Adipocyte (in vitro differentiated cells): ENCODE measurements around the gene TBC1D9.
A peak's percentile ranks its signal among the peaks of the same experiment; 100 is the strongest.

Experiments
- DNase-seq: peaks from one replicate; pipeline ENCODE4 v3.0.0-alpha.2; 2015; ENCODE audit warnings: low read depth
- H3K27me3 ChIP-seq: replicated peaks from 2 replicates; pipeline ENCODE4 v1.7.0; 2013; ENCODE audit warnings: mild to moderate bottlenecking, low read length, moderate library complexity; ENCODE audit not compliant: control insufficient read depth, insufficient read depth
- H3K36me3 ChIP-seq: 2 replicates; pipeline ENCODE4 v1.7.0; 2013; ENCODE audit warnings: low read length, mild to moderate bottlenecking, moderate library complexity; ENCODE audit not compliant: control insufficient read depth, insufficient read depth, severe bottlenecking
- H3K4me1 ChIP-seq: 2 replicates; pipeline ENCODE4 v1.7.0; 2013; ENCODE audit warnings: mild to moderate bottlenecking, low read length, moderate library complexity; ENCODE audit not compliant: control insufficient read depth, insufficient read depth
- H3K4me3 ChIP-seq: 2 replicates; pipeline ENCODE4 v1.7.0; 2013; ENCODE audit warnings: mild to moderate bottlenecking, low read length, moderate library complexity
- H3K9ac ChIP-seq: 2 replicates; pipeline ENCODE4 v1.7.0; 2013; ENCODE audit warnings: mild to moderate bottlenecking, low read length, moderate library complexity
- H3K9me3 ChIP-seq: 2 replicates; pipeline ENCODE4 v1.7.0; 2013; ENCODE audit warnings: mild to moderate bottlenecking, low read length, moderate library complexity; ENCODE audit not compliant: control insufficient read depth

TBC1D9 gene

DNA sequence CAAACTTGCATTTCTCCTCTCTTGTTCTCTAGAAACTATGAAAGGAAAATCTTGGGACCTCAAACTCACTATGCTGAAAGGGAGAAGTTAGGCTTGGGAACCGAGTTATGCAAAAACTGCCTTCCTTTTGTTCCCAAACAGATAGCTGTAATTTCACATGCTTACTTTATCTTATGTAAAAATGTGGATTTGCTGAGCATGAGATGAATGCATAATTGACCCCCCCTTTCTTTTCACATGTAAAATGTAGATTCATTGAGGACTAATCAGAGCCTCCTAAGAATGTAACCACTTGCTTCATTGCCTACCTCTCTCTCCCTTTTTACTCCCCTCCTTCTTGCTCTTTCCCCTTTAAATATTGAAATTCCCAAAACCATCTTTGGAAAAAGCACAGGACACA lies 18.0 kb downstream of the TBC1D9 start:
- Histone ChIP-seq H3K27me3 (no peaks in the 10 kb centered on the region), H3K9me3 (no peaks in the 10 kb centered on the region), H3K36me3 (no peaks in the 10 kb centered on the region), H3K4me3 (no peak overlapping the region), H3K9ac (no peak overlapping the region), H3K4me1 (peaks cover 12% of the 10 kb centered on the region)
- DNase-seq, result no peak

DNA sequence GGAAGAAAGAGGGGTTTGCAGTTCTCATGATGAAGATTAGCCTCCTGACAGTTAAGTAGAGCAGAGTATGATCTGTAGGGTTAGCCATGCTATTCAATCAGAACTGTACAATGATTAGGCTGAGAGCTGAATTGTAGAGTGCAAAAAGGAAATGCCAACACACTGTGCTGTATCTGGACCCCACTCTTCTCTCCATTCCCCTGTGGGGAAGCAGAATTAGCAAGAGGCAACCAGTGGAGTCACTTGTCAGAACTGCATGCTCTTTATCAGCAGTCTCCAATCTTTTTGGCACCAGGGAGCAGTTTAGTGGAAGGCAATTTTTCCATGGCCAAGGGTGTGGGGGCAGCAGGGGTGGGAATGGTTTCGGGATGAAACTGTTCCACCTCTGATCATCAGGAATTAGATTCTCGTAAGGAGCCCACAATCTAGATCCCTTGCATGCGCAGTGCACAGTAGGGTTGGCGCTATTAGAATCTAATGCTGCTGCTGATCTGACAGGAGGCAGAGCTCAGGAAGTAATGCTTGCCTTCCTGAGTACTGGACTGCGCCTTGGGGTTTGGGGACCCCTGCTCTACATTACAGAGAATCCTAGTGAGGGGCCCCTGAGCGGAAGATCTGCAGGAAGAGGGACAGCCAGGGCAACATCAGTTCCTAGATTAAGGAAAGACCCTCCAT lies 19.4 kb downstream of the TBC1D9 start:
- peaks cover 5% of the 10 kb centered on the region for H3K4me1 ChIP-seq
- H3K4me3 ChIP-seq, result no peak overlapping the region
- no peaks in the 10 kb centered on the region for H3K9me3 ChIP-seq
- no peaks in the 10 kb centered on the region for H3K27me3 ChIP-seq
- DNase-seq, result peak; percentile 18
- no peaks in the 10 kb centered on the region for H3K36me3 ChIP-seq
- H3K9ac ChIP-seq, result no peak overlapping the region

DNA sequence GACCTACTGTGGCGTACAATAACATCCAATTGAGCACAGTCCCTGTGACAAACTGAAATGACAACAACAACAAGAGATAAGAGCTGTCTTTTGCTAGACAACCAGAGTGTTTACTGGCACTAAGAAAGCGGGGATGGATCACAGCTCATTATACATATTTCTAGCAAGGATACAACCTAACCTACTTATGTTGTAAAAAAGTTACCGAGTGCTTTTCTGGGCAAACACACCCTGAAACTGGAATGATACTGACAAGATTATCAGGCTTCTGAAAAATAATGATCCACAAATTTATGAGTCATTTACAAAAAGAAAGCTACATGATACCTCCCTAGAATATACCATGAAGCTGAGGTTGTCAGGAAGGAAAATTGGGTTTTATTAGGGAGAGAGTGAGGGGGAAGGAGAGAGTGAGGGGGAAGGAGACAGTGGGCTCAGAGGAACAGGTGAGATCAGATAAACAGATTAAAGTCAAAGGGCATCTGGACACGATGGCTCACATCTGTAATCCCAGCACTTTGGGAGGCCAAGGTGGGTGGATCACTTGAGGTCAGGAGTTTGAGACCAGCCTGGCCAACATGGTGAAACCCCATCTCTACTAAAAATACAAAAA lies 20.3 kb downstream of the TBC1D9 start:
- Histone ChIP-seq H3K9ac (no peak overlapping the region), H3K36me3 (no peaks in the 10 kb centered on the region), H3K4me1 (peaks cover 5% of the 10 kb centered on the region), H3K9me3 (no peaks in the 10 kb centered on the region), H3K4me3 (no peak overlapping the region), H3K27me3 (no peaks in the 10 kb centered on the region)
- DNase-seq, result no peak

DNA sequence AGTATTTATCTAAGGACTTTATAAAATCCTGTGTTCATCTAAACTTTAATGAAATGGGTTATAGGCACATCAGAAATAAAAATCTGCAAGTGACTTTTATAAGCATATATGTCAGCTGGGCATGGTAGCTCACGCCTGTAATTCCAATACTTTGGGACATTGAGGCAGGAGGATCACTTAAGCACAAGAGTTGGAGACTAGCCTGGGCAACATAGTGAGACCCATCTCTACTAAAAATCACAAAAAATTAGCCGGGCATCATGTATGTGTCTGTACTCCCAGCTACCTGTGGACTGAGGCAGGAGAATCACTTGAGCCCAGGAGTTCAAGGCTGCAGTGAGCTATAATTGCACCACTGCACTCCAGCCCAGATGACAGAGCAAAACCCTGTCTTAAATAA lies 20.9 kb downstream of the TBC1D9 start:
- no peaks in the 10 kb centered on the region for H3K9me3 ChIP-seq
- no peaks in the 10 kb centered on the region for H3K36me3 ChIP-seq
- DNase-seq, result no peak
- H3K4me3 ChIP-seq, result no peak overlapping the region
- no peak overlapping the region for H3K9ac ChIP-seq
- H3K4me1 ChIP-seq, result peaks cover 5% of the 10 kb centered on the region
- no peaks in the 10 kb centered on the region for H3K27me3 ChIP-seq

DNA sequence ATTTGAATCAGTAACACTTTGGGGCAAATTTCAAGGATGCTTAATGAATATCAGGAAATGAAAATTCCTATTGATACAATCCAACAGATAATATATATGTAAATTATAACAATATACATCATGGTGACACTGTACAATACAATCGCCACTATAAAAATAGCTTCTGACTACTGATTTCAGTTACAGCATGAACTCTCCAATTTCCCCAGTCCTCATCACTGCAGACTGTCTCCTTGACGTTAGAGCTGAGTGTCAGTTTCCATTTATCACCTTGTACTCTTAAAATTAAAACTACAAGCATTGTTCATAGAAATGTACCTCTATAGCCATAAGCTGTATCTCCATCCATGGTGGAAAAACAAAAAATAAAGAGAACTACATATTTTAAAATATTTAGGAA lies 23.4 kb downstream of the TBC1D9 start:
- Histone ChIP-seq H3K27me3 (no peaks in the 10 kb centered on the region), H3K9me3 (no peaks in the 10 kb centered on the region), H3K9ac (no peak overlapping the region), H3K4me3 (no peak overlapping the region), H3K4me1 (peaks cover 25% of the 10 kb centered on the region), H3K36me3 (no peaks in the 10 kb centered on the region)
- no peak for DNase-seq

DNA sequence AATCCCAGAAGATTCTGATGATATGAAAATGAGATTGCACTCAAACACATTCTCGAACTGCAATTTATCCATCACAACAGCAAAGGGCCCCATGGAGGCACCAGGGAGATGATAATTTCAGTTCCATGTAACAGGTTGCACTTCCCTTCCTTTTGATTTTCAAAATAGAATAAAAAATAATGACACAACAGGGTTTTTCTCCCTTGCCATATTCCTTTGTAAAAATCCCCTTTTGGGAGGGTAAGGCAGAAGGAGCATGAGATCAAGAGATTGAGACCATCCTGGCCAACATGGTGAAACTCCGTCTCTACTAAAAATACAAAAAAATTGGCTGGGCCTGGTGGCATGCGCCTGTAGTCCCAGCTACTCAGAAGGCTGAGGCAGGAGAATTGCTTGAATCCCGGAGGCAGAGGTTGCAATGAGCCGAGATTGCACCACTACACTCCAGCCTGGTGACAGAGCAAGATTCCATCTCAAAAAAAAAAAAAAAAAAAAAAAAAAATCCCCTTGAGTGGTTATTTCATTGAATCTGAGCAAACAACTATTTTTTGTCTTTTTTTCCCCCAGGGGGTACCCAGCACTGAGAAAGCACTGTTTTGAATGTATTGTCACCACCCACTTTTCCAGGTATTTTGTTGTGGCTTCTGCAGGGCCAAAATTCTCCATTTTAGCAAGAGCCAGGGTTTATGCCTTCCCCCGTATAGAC lies 26.7 kb downstream of the TBC1D9 start:
- Histone ChIP-seq H3K36me3 (no peaks in the 10 kb centered on the region), H3K4me1 (peaks cover 53% of the 10 kb centered on the region), H3K4me3 (no peak overlapping the region), H3K9me3 (no peaks in the 10 kb centered on the region), H3K9ac (no peak overlapping the region), H3K27me3 (no peaks in the 10 kb centered on the region)
- no peak for DNase-seq

DNA sequence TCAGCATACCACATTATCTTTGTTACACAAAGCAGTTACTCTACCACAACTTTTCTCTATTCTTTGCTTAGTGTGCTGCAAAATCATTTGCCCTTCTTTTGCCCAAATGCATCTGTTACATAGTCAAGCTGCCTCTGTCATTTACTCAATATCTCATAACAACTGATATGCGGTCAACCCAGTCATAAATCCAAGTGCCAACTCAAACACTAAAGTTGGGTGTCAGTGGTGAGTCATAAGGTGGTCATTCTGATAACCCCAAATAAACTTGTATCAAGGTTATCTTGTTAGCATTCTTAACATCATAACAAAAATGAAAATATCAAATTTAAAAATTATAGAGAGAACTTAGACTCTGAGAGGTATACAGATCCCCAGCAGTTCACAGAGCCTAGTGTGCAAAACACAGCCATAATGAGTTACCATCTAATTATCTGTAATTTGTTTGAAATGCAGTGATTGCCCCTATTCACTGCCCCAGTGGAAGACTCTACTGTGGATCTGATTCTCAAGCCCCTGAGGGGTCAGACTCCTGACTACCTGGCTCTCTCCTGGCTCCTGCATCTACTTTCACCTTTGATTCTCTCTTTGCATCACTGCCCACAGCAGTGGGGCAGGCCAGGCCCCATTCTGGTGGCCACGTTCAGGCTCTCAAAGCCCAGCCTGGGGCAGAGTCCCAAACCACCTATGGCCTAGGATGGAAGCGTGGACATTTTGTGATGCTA lies 29.2 kb downstream of the TBC1D9 start:
- Histone ChIP-seq H3K9ac (no peak overlapping the region), H3K27me3 (no peaks in the 10 kb centered on the region), H3K4me1 (peaks cover 60% of the 10 kb centered on the region), H3K9me3 (no peaks in the 10 kb centered on the region), H3K36me3 (no peaks in the 10 kb centered on the region), H3K4me3 (no peak overlapping the region)
- DNase-seq, result no peak

DNA sequence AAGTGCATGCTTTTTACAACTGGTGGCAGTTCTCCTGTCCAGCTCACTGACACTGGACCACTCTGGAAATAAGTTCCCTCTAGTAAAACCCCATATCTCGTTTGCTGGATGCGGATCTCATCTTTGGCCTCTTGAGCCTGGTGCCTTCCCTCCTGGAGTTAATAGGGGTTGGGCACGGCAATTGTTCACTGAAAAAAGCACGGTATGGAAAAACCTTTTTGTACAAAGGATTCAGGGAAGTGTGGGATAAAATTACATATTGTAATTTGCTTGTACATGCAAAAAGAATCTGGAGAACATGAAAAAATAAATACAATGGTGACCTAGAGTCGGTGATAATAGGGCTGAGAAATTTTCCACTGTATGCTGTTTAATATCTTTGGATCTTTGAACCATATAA lies 30.6 kb downstream of the TBC1D9 start:
- no peaks in the 10 kb centered on the region for H3K27me3 ChIP-seq
- H3K4me3 ChIP-seq, result no peak overlapping the region
- H3K9me3 ChIP-seq, result no peaks in the 10 kb centered on the region
- H3K9ac ChIP-seq, result no peak overlapping the region
- no peak for DNase-seq
- H3K36me3 ChIP-seq, result no peaks in the 10 kb centered on the region
- H3K4me1 ChIP-seq, result peaks cover 60% of the 10 kb centered on the region

DNA sequence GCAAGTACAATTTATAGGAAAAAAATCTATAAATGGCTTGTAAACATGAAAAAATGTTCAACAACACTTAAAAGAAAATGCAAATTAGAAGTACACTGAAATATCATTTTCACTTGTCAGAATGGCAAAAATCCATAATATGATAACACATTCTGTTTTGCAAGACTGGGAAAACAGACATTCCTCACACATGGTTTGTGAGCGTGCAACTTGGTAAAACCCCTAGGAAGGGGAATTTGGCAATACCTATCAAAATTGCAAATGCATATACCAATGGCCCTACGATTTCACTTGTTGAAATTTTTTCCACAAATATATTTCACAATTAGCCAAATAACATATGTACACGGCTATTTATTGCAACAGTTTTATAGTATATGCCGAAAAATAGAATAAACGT lies 31.4 kb downstream of the TBC1D9 start:
- H3K4me3 ChIP-seq, result no peak overlapping the region
- peaks cover 55% of the 10 kb centered on the region for H3K4me1 ChIP-seq
- no peaks in the 10 kb centered on the region for H3K9me3 ChIP-seq
- no peaks in the 10 kb centered on the region for H3K27me3 ChIP-seq
- DNase-seq, result no peak
- H3K9ac ChIP-seq, result no peak overlapping the region
- no peaks in the 10 kb centered on the region for H3K36me3 ChIP-seq

DNA sequence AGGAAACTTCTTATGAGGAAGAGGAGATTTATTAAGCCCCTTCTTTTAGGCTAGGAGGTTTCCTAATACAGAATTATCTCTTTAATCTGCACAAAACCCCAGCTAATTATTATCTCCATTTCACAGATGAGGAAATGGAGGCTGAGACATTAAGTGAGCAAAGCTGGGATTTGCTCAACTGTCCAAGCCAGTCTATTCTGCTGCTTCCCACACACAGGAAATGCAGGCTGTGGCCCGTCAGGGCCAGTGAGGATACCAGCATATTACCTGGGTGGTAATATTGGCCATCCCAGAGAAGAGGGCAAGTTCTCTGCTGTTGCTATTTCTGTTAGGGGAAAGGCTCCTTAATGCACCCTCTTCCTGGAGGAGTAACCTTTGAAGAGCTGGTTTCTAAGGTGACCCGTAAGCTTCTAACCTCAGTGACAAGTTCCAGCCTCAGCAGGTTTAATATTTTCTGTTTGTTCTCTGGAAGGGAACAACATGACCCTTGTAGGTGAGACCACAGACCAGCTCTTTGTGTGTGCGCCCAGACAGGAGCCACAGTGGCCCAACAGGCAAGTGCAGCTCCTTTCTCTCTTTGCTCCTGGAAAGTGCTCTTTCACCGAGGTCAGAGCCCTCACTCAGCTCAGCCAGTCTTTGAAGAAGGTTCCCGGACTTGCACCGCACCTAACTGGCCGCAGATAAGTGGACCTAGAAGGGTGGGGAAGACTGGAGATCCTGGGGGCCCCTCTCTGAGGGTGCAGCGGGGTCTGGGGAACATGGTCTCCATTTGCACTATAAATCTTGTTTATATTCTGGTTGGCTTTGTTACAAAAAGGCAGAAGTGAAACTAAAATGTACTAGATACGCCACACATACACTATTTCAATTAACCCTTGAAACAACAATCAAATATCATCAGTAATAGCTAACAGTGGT lies 35.5 kb downstream of the TBC1D9 start:
- DNase-seq, result no peak
- Histone ChIP-seq H3K4me1 (peaks cover 43% of the 10 kb centered on the region), H3K9me3 (no peaks in the 10 kb centered on the region), H3K36me3 (no peaks in the 10 kb centered on the region), H3K27me3 (no peaks in the 10 kb centered on the region), H3K9ac (no peak overlapping the region), H3K4me3 (no peak overlapping the region)
